ENCODE results near the gene LMNTD2.
"Not testable (repeated sequence)": the region's sequence is repeated elsewhere in the genome, so short reads cannot be mapped to it uniquely, and the experiment has no call there.

Gene LMNTD2

DNA sequence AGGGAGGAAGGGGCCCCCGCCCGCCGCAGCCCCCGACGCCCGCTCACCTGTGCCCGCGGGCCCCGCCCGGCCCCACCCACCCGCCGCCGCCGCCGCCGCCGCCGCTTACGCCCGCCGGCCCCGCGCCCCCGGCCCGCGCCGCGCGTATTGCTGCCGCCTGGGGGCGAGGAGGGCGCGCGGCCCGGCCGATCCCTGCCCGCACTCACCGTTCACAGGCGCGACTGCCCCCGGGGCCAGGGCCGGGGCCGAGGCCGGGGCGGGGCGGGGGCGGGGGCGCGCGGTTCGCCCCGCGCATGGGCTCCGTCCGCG, 25.4 kb downstream of the LMNTD2 start:
- DNase-seq (ENCODE audit: low read depth in 3 of 3): no peak

DNA sequence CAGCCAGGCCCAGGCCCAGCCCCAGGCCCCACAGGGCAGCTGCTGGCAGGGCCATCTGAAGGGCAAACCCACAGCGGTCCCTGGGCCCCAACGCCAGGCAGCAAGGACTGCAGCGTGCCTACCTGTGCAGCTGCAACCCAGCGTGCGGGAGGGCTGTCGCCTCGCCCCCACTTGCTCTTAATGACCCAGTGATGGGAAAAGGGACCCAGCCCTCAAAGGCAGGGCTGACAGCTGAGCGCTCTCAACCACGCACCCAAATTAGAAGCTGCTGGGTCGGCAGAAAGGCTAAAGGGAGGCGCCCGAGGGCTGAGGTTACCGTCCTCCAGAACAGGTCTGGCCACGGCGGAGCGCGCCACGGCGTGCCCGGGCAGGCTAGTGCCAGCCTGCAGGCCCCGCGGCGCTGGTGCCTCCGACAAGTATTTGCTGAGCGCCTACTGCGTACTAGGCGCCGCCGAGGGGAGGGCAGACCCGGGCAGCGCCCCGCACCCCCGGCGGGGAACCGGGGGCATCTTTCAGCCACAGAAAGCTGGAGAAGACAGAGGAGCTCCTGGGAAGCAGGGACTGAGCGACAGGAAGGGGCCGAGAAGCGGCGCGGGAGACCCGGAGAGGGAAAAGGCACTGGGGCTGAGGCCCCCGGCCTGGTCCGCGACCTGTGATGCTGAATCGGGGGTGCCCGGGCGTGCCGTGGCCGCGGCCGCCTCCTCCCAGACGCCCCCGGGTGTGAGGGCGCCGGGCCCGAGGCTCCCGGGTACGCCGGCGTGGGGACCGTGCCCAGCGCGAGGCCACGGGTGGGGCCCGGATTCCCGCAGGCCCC, 25.9 kb downstream of the LMNTD2 start:
- no peak for DNase-seq (ENCODE audit: low read depth in 3 of 3)

DNA sequence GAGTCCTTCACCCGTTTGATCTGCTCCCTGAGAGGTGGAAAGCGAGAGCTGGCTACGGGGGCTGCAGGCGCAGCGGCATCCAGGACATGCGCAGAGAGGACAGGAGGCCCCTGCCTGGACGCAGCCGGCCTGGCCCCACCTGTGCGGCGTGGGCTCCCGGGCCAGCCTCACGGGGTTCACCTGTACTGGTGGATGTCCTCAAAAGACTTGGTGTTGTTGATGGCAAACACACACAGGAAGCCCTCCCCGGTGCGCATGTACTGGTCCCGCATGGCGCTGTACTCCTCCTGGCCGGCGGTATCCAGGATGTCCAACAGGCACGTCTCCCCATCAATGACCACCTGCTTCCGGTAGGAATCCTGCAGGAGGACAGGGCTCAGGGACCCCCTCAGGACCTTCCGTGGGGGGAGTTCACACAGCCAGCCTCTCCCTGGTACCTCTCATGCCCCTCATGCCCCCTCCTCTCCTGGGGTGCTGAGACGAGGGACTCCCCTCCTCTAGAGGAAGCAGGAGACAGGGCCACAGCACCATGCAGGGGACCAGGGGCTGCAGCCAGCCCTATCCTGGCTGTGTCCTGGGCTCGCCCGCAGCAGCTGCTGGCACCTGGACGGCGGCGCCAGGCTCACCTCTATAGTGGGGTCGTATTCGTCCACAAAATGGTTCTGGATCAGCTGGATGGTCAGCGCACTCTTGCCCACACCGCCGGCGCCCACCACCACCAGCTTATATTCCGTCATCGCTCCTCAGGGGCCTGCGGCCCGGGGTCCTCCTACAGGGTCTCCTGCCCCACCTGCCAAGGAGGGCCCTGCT, 26.7 kb downstream of the LMNTD2 start:
- DNase-seq (ENCODE audit: low read depth in 3 of 3): no peak

DNA sequence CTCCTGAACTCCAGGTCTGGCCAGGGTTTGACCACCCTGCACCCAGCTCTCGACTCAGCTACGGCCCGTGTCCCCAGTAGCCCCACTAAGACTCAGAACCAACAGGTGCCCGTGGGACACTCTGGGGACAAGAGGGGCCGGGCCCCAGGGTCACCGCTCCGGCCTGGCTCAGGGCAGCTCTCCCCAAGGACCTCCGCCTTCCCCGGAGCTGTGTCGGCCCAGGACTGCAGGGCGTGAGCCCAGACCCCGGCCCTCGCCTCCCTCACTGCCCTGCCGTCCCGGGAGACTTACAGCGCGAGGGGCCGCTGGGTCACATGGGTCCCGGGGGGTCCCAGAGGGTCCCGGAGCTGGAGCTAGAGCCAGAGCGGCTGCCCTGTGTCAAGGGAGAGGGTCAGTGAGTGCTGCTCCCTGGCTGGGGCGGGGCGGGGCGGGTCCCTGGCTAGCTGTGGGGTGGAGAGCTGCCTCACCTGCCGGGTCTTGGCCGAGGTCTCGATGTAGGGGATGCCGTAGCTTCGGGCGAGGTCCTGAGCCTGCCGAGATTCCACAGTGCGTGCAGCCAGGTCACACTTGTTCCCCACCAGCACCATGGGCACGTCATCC, 27.5 kb downstream of the LMNTD2 start:
- DNase-seq (ENCODE audit: low read depth in 3 of 3): no peak

DNA sequence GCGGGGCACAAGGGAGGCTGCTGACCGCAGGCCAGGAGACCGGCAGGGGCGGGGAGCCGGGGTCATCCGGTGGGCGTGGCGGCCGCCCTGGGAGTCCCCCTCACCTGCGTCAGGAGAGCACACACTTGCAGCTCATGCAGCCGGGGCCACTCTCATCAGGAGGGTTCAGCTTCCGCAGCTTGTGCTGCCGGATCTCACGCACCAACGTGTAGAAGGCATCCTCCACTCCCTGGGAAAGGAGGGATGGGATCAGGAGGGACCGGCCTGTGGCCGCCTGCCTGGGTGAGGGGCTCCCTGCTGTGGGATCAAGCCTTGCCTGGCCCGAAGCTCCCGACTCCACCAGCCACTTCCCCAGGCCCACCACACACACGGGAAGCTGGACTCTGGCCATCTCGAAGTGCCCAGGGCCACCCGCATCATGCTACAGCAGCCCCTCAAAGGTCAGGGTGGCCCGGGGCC, 28.0 kb downstream of the LMNTD2 start:
- DNase-seq (ENCODE audit: low read depth in 3 of 3): no peak

DNA sequence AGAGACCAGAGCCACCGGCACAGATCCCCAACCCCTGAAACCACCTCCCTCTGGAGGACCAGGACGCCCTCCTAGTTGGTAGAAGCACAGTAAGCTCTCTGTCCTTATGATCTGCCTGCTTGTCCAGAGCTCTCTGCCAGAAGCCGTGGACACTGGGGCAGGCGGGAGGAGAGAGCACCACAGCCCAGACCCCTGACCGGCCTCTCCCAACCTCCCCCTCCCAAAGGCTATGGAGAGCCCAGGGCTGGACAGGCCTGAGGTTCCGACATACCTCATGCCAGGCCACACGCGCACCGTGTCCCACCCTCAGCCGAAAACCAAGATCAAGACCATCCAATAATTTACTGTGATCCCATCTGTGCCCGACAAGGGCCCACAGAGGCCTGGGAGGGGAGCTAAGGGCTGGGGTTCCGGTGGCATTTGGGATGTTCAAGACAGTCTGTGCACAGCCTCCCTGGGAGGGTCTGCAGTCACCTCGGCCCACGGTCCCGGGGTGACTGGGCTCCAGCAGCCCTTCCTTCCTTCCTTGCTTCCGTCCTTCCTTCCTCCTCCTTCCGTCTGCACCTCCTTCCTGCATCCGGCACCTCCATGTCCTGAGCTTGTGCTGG, 28.5 kb downstream of the LMNTD2 start:
- DNase-seq (ENCODE audit: low read depth in 3 of 3): no peak

DNA sequence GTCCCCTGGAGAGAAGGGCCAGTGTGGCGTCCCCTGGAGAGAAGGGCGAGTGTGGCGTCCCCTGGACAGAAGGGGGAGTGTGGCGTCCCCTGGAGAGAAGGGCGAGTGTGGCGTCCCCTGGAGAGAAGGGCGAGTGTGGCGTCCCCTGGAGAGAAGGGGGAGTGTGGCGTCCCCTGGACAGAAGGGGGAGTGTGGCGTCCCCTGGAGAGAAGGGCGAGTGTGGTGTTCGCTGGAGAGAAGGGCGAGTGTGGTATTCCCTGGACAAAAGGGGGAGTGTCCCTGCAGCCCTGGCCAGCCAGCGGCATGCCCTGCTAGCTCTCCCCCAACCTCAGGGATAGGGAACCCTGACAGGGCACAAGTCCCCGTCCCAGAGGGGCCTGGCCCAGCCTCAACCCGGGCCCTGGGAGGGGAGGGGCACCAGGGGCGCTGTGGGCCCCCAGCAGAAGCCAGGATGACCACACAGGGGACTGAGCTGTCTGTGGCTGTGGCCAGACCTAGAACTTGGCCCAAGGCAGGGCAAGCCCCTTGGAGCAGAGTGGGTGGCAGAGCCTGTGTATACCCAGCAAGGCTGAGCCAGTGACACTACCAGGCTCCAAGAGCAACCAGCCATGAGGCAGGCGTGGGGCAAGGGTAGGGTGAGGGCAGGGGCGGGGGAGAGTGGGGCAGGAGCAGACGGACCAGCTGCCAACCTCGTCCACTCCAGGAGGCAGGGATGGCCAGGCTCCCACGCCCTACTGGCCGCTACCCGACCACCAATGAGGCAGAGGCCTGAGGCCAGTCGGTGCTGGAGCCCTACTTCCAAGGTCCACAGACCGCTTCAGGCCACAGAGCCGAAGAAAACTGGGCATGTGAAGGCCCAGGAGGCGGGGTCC, 29.3 kb downstream of the LMNTD2 start:
- no peak for DNase-seq (ENCODE audit: low read depth in 3 of 3)

DNA sequence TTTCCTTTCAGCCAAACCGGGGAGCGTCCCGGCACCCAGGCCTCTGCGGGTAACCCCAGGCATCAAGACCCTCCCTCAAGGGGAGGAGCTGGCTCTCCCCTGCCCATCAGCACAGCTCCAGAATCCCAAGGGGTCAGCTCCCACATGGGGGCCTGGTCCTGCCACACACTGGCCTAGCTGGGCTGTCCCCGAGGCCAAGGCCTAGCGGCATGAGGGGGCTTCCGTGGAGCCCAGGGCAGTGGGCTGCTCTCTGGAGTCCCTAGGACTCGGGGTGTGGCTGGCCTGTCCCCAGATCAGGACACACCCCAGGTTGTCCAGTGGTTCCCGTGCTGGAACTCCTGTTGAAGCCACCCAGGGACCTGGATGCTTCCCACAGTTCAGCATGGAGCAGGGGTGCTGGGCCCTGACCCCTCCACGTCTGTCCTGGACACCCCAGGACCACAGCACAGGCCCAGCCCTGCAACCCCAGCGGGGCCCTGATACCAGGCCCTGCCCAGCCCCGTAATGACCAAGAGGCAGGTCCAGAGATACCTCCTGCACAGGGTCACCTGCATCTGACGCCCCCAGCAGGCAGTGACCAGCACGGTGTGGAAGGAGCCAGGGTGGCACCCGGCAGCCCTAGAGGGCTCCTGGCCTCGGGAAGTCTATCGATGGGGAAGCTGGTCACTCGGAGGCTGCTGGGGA, 30.7 kb downstream of the LMNTD2 start:
- no peak for DNase-seq (ENCODE audit: low read depth in 3 of 3)

DNA sequence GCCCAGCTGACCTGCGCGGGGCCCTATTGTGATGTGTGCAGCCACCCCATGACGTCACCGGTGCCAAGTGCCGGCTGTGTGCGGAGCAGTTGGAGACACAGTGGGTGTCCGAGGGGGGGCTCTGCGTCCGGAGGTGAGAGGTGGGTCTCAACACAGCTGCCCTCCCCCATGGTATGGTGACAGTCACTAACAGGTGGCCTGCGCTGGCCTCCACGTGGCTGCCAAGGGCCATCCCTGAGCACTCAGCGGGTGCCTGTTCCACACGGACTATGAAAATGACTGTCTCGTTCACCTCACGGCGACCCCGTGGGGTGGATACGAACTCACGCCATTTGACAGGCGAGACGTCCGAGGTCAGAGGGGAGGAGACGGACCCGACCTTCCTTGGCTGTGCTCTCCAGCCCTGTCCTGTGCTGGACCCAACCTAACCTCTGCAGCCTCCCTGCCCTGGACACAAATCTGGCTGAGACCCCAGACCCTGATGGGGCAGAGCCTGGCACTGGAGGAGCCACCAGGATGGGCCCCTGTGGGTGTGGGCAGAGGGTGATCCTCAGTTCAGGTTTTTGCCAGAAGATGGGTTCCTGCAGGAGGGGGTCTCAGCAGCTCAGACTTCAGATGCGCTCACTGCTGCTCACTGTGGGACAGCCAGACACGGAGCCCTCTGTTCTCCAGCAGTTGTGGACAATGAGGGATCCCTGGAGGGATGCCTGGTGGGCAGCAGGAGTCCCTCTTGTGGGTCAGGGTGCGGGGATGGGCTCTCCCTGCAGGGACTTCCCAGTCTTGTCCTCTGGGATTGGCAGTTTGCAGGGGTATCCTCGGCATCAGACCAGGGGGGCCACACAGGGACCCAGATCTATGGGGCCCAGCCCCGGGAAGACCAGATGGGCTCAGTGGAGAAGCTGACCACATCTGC, 31.5 kb downstream of the LMNTD2 start:
- no peak for DNase-seq (ENCODE audit: low read depth in 3 of 3)

DNA sequence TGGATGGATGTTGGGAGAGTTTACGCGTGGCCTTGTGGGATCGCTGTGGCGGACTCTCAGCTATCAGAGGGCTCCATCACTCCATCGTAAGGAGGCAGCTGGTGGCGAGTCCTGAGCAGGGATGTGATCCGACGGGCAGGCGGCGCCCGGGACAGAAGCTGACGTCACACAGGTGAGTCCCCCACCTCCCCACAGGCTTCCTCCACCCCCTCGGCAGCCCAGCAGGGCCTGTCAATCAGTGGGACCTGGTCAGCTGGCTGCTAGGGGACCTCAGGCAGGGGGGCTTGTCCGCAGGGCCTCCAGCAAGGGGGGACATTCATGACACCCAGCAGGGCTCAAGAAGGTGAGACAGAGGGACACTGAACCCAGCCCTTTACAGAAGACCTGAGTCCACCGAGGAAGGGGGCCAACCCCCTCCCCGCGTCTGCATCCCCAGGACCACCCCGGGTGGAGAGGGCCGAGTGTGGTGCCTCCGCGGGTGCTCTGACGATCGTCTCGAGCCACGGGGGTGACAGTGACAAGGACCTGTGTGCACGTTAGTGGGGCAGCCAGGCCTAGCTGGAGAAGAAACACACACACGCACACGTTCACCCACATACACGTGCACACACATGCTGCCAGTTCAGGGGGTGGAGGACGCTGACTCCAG, 32.2 kb downstream of the LMNTD2 start:
- DNase-seq (ENCODE audit: low read depth in 3 of 3): no peak

DNA sequence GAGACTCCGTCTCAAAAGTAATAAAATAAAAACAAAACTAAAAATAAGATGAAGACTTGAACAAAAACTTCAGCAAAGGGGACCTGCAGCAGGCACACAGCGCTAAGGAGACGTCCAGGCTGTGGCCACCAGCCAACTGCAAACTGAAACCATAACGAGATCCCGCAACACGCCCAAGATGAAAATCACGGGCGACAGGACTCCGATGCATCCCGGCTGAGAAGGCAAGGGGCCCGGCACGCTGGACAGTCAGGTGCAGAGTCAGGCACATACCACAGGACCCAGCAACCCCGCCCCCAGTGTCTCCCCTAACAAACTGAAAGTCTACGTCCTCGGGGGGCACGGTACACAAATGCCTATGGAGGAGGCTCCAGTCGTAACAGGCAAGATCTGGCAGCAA, 34.3 kb downstream of the LMNTD2 start:
- no peak for DNase-seq (ENCODE audit: low read depth in 3 of 3)

DNA sequence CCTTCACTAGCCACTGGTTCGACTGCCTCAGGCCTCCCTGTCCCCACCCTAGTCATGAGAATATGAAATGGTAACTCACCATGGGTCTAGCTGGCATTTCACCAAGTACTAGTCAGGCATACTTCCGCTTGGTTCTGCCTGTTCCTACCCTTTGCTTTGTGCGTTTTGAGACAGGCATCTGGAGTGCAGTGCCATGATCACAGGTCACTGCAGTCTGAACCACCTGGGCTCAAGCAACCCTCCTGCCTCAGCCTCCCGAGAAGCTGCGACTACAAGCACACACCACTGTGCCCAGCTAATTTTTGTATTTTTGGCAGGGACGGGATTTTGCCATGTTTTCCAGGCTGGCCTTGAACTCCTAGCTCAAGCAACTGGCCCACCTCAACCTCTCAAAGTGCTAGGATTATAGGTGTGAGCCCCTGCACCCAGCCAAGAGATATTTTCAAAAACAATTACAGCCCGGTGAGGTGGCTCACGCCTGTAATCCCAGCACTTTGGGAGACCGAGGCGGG, 39.3 kb downstream of the LMNTD2 start:
- no peak for DNase-seq (ENCODE audit: low read depth in 3 of 3)

DNA sequence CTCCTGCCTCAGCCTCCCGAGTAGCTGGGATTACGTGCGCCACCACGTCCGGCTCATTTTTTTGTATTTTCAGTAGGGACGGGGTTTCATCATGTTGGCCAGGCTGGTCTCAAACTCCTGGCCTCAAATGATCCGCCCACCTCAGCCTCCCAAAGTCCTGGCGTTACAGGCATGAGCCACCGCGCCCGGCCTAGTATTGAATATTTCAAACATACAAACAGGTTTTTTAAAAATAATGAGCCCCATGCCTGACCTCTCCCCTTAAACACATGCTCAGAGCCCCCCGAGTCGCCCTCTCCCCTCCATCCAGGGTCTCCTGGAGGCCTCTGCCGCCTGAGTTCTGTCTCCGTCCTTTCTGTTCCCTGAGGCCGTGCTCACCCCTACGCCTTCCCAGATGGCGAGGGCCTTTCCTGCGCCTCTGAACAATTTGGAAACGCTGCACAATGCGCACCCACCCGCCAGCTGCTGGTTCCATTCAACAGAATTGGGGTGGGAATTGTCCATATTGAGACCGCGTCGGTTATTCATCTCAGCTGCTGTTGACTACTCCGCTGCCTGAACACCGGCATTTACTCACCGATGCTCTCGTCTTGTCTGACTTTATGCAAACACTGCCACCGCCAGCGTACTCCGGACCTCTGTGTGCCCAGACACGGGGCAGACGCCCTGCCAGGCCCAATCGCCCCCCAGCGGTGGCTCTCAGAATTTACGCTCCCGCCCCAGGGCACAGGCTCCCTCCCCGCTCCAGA, 39.9 kb downstream of the LMNTD2 start:
- DNase-seq (ENCODE audit: low read depth in 3 of 3): no peak

DNA sequence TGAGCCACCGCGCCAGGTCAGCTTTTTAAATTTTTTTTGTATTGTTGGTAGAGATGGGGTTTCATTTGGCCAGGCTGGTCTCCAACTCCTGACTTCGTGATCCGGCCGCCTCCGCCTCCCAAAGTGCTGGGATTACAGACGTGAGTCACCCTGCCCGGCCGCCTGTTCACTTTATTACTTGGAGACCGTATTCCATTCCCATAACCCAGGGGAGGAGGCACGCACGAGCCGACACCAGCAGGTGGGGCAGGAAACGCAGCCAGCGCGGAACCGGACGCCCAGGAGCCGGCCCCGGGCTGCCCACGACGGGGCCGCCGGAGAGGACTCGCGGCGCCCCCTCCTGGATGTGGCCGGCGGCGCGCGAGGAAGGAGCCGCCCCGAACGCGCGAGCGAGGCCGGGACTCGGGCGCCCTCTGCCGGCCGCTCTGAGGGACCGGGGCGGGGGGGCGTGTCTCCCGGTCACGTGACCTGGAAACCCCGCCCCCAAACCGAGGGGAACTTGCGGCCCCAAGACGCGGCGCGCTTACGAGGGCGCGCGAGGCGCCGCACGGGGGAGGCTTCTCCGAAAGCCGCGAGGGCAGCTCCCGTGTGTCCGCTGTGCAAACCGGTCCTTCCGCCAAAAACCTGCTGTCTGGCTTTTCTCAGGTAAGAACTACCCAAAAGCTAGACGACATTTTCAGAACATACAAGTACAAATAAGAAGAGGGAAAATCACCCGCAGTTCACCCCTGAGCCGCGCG, 41.9 kb downstream of the LMNTD2 start:
- DNase-seq (ENCODE audit: low read depth in 3 of 3): peak; percentile 82 to 86 (median 83)

DNA sequence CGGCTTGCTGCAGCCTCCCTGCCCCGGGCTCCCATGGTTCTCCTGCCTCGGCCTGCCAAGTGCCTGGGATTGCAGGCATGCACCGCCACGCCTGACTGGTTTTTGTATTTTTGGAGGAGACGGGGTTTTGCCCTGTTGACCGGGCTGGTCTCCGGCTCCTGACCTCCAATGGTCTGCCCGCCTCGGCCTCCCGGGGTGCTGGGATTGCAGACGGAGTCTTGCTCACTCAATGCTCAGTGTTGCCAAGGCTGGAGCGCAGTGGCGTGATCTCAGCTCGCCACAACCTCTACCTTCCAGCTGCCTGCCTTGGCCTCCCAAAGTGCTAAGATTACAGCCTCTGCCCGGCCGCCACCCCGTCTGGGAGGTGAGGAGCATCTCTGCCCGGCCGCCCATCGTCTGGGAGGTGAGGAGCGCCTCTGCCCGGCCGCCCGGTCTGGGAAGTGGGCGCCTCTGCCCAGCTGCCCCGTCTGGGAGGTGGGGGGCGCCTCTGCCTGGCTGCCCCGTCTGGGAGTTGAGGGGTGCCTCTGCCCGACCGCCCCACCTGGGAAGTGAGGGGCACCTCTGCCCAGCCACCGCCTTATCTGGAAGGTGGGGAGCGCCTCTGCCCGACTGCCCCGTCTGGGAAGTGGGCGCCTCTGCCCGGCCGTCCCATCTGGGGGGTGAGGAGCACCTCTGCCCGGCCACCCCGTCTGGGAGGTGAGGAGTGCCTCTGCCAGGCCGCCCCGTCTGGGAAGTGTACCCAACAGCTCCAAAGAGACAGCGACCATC, 43.4 kb downstream of the LMNTD2 start:
- DNase-seq (ENCODE audit: low read depth in 3 of 3): not testable (repeated sequence)

DNA sequence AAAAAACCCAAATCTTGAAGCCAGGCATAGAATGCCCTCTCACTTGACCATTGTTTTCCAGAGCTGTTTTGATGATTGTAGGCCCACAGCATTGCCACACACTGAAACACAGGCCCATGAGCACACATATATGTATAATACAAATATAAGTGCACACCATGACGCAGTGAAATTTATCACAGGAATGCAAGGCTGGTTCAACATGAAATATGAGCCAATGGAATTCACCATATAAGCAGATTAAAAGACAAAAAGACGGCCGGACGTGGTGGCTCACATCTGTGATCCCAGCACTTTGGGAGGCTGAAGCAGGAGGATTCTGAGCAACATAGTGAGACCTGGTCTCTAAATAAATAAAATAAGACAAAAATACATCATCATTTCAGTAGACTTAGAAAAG, 44.1 kb downstream of the LMNTD2 start:
- no peak for DNase-seq (ENCODE audit: low read depth in 3 of 3)

DNA sequence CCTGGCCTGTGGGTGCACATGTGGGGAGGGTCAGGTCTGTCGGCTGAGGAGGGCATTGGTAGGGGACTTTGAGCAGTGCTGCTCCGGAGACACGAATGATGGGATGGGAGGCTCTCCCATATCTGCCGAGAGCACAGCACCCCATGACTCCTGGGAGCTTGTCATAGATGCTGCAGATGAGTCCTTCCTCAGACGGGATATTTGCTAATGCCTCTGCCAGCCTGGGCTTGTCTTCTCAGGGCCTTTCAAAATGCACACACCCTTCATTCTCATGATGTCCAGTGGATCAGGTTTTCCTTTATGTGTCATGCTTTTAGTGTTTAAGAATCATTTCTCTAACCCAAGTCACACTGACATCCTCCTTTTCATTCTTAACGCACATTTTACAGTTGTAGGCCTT, 45.4 kb downstream of the LMNTD2 start:
- no peak for DNase-seq (ENCODE audit: low read depth in 3 of 3)

Data from stimulated activated CD4-positive, alpha-beta T cell treated with anti-CD3 and anti-CD28 coated beads, TNF-alpha, amount 100 ng/mL, for 48 hours (primary cell).